Spleen (tissue), 11 donors: ENCODE results near the gene THY1. TPM values are rescaled to one million over a fixed set of nuclear protein-coding genes. Genes with fewer than 3 reads are reported as not detected.

Experiments
- DNase-seq: peaks from one replicate; pipeline ENCODE4 v3.0.0-alpha.2; 2020
- H3K27ac ChIP-seq, 8 donors: fragments of 200-600 bp; sonication (generic) in 7 of 8; 1 replicate in 4 of 8; 2 replicates in 4 of 8; pipeline versions ENCODE4 v1.5.0 to v1.8.0; 2016 to 2021; ENCODE audit warnings: inconsistent platforms in 4 of 8, mild to moderate bottlenecking in 4 of 8, moderate library complexity in 1 of 8
- H3K27me3 ChIP-seq, 7 donors: fragments of 200-600 bp; sonication (generic) in 6 of 7; replicated peaks in 1 of 7; 1 replicate in 4 of 7; 2 replicates in 3 of 7; pipeline versions ENCODE4 v1.5.0 to v1.8.0; 2016 to 2021; ENCODE audit warnings: inconsistent platforms in 3 of 7, mild to moderate bottlenecking in 1 of 7
- H3K36me3 ChIP-seq, 6 donors: fragments of 200-600 bp; sonication (generic) in 5 of 6; 1 replicate in 4 of 6; 2 replicates in 2 of 6; pipeline versions ENCODE4 v1.5.0 to v1.8.0; 2016 to 2021; ENCODE audit warnings: inconsistent platforms in 2 of 6
- H3K4me1 ChIP-seq, 6 donors: fragments of 200-600 bp; sonication (generic) in 5 of 6; 1 replicate in 3 of 6; 2 replicates in 3 of 6; pipeline versions ENCODE4 v1.5.0 to v1.8.0; 2016 to 2021; ENCODE audit warnings: inconsistent platforms in 3 of 6
- H3K4me3 ChIP-seq, 8 donors: fragments of 200-600 bp; sonication (generic) in 7 of 8; 1 replicate in 4 of 8; 2 replicates in 4 of 8; pipeline versions ENCODE4 v1.5.0 to v1.8.0; 2016 to 2021; ENCODE audit warnings: inconsistent platforms in 4 of 8, mild to moderate bottlenecking in 4 of 8, moderate library complexity in 2 of 8
- H3K9me3 ChIP-seq, 8 donors: fragments of 200-600 bp; sonication (generic) in 7 of 8; 1 replicate in 4 of 8; 2 replicates in 4 of 8; pipeline versions ENCODE4 v1.5.0 to v1.8.0; 2016 to 2021; ENCODE audit warnings: inconsistent platforms in 4 of 8
- CTCF ChIP-seq, 11 experiments: fragments of 200-600 bp in 7 of 11; fragments of 450-650 bp in 4 of 11; sonication (generic) in 4 of 11; IDR thresholded peaks in 8 of 11; conservative IDR thresholded peaks in 3 of 11; 1 replicate in 7 of 11; 2 replicates in 4 of 11; pipeline versions ENCODE4 v1.4.0 to v1.8.0; 2016 to 2021; ENCODE audit warnings: antibody characterized with exemption in 11 of 11, inconsistent platforms in 4 of 11, mild to moderate bottlenecking in 1 of 11
- POLR2A ChIP-seq, 3 donors: fragments of 450-650 bp; IDR thresholded peaks; one replicate each; pipeline ENCODE4 v1.5.1; 2017; ENCODE audit warnings: antibody characterized with exemption in 3 of 3, mild to moderate bottlenecking in 1 of 3
- POLR2AphosphoS5 ChIP-seq, 3 donors: sonication (generic); formaldehyde crosslinking; IDR thresholded peaks; one replicate each; pipeline ENCODE4 v1.5.1; 2017; ENCODE audit warnings: antibody characterized with exemption in 3 of 3
- WGBS, 5 donors: extraction: QIAGEN DNeasy Blood & Tissue Kit in 3 of 5; methylation state at CpG; one replicate each; pipeline versions ENCODE4 v1.1.5 to v1.1.7; 2013 to 2018; 5-methylcytosine and 5-hydroxymethylcytosine counted together
- intact Hi-C: fragments of 100-400 bp; cut with DNase I; formaldehyde crosslinking; loops from one replicate; pipeline ENCODE4 v1.15.0; 2023; ENCODE audit warnings: low total_unique reads
- polyA plus RNA-seq, 3 donors: library from polyadenylated mRNA; stranded (reverse); fragments of 200-250 nt; gene quantifications; one replicate each; pipeline ENCODE4 v1.2.1, GENCODE V29; 2013
- total RNA-seq, 7 donors: library from RNA; depleted of rRNA in 3 of 7; stranded (reverse); fragments of >200 nt in 3 of 7; fragmentation: NEBNext Ultra II Directional in 4 of 7; extraction: Animal tissue kit (Norgen Biotek cat#: 25700) in 4 of 7; gene quantifications; one replicate each; pipeline versions ENCODE4 v1.1.0 to v1.2.1, GENCODE V29; 2016 to 2021
- donor health status: healthy with polysubstance abuse.
- donor health status: DM: no; HTN: no; CAD: no; lungs with moderate emphysema.
- donor health status: DM: no; HTN: no; CAD: no.
- donor health status: Bipolar disorder and iron deficiency.
- donor health status: healthy.
- donor health status: DM: no; HTN: no; CAD: no.
- donor health status: DM: yes; HTN: yes; CAD: no.

THY1 gene
- total and polyA plus RNA-seq, 10 donors: 6.1 to 29.4 (median 14.2) TPM

- Histone ChIP-seq H3K4me3 (no peak overlapping the region), H3K27ac (no peak overlapping the region), H3K27me3 (peaks cover 0 to 24% (median 0%) of the 10 kb centered on the region in 7 donors), H3K4me1 (no peaks in the 10 kb centered on the region), H3K9me3 (no peaks in the 10 kb centered on the region), H3K36me3 (no peaks in the 10 kb centered on the region)
- TF ChIP-seq POLR2AphosphoS5 (IDR thresholded peaks at IDR 0.05) (no peak), POLR2A (IDR thresholded peaks at IDR 0.05) (no peak), CTCF (IDR thresholded peaks at IDR 0.05 in 8 of 11, conservative IDR thresholded peaks at IDR 0.05 in 3 of 11) (no peak)
- DNase-seq: no peak
- intact Hi-C loops: no loop called here
- 73 to 90% (median 78%) methylated on average over 1 of the region's 1 CpG for WGBS, 5 donors
These were observed 30.9 kb upstream of the THY1 start for GRCh38 chr11:119453881-119454280.

GRCh38 chr11:119450590-119451326 is 27.8 kb upstream of the THY1 start:
- 84 to 91% (median 89%) methylated on average over 4 to 6 of the region's 6 CpGs for WGBS, 5 donors
- Histone ChIP-seq H3K9me3 (no peaks in the 10 kb centered on the region), H3K4me3 (no peak overlapping the region), H3K27me3 (peaks cover 0 to 24% (median 0%) of the 10 kb centered on the region in 7 donors), H3K4me1 (peaks cover 0 to 11% (median 3%) of the 10 kb centered on the region in 6 donors), H3K27ac (no peak overlapping the region), H3K36me3 (no peaks in the 10 kb centered on the region)
- DNase-seq: no peak
- intact Hi-C loops: no loop called here
- TF ChIP-seq POLR2AphosphoS5 (IDR thresholded peaks at IDR 0.05): no peak
- TF ChIP-seq POLR2A (IDR thresholded peaks at IDR 0.05): no peak
- TF ChIP-seq CTCF (IDR thresholded peaks at IDR 0.05 in 8 of 11, conservative IDR thresholded peaks at IDR 0.05 in 3 of 11): no peak

- Histone ChIP-seq H3K4me3 (no peak overlapping the region), H3K36me3 (no peaks in the 10 kb centered on the region), H3K27ac (no peak overlapping the region), H3K9me3 (no peaks in the 10 kb centered on the region), H3K27me3 (peaks cover 0 to 19% (median 0%) of the 10 kb centered on the region in 7 donors), H3K4me1 (peaks cover 0 to 11% (median 3%) of the 10 kb centered on the region in 6 donors)
- intact Hi-C loops: no loop called here
- 84 to 90% (median 90%) methylated on average over 3 of the region's 3 CpGs for WGBS, 5 donors
- no peak for TF ChIP-seq POLR2A (IDR thresholded peaks at IDR 0.05)
- TF ChIP-seq POLR2AphosphoS5 (IDR thresholded peaks at IDR 0.05): no peak
- no peak for TF ChIP-seq CTCF (IDR thresholded peaks at IDR 0.05 in 8 of 11, conservative IDR thresholded peaks at IDR 0.05 in 3 of 11)
- DNase-seq: no peak
These were observed 26.5 kb upstream of the THY1 start for GRCh38 chr11:119449498-119449897.

- 87 to 93% (median 89%) methylated on average over 4 of the region's 4 CpGs for WGBS, 5 donors
- no peak for TF ChIP-seq POLR2A (IDR thresholded peaks at IDR 0.05)
- peak overlapping the region in 1 of 8 donors; percentile 46 for H3K27ac ChIP-seq
- DNase-seq: no peak
- H3K4me3 ChIP-seq: no peak overlapping the region
- H3K36me3 ChIP-seq: no peaks in the 10 kb centered on the region
- intact Hi-C loops: no loop called here
- H3K27me3 ChIP-seq: peaks cover 0 to 12% (median 0%) of the 10 kb centered on the region in 7 donors
- peaks cover 0 to 11% (median 3%) of the 10 kb centered on the region in 6 donors for H3K4me1 ChIP-seq
- H3K9me3 ChIP-seq: no peaks in the 10 kb centered on the region
These were observed 25.4 kb upstream of the THY1 start for GRCh38 chr11:119448380-119448779.
